SH-SY5Y (cell line): ENCODE measurements around the gene DNAAF1.

ENCODE experiments used
- GATA2 ChIP-seq: IDR thresholded peaks from 2 replicates; pipeline ENCODE4 v1.6.1; 2011; ENCODE audit warnings: mild to moderate bottlenecking, low read depth, low read length
- GATA3 ChIP-seq: IDR thresholded peaks from 2 replicates; pipeline ENCODE4 v1.6.1; 2011; ENCODE audit warnings: low read depth, mild to moderate bottlenecking, low read length, moderate library complexity

Gene DNAAF1

DNA sequence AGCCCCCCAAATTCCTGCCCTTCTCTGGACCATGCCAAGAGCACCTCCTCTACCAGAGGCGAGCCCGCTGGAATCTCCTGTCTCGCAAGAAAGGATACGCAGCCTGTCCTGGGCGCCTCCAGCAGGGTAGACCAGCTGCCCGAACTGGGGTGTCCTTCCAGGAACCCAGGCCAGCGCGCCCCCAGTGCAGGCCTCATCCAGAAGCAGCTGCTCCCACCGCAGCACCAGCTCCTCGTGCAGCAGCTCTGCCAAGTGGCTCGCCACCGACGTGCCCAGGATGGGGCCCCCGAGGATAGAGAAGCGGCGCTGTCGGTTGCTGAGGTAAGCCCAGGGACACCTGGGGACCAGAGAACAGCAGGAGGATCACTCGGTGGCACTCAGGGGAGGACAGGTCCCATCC, 37.0 kb downstream of the DNAAF1 start:
- TF ChIP-seq GATA2 = no peak
- TF ChIP-seq GATA3 = no peak

DNA sequence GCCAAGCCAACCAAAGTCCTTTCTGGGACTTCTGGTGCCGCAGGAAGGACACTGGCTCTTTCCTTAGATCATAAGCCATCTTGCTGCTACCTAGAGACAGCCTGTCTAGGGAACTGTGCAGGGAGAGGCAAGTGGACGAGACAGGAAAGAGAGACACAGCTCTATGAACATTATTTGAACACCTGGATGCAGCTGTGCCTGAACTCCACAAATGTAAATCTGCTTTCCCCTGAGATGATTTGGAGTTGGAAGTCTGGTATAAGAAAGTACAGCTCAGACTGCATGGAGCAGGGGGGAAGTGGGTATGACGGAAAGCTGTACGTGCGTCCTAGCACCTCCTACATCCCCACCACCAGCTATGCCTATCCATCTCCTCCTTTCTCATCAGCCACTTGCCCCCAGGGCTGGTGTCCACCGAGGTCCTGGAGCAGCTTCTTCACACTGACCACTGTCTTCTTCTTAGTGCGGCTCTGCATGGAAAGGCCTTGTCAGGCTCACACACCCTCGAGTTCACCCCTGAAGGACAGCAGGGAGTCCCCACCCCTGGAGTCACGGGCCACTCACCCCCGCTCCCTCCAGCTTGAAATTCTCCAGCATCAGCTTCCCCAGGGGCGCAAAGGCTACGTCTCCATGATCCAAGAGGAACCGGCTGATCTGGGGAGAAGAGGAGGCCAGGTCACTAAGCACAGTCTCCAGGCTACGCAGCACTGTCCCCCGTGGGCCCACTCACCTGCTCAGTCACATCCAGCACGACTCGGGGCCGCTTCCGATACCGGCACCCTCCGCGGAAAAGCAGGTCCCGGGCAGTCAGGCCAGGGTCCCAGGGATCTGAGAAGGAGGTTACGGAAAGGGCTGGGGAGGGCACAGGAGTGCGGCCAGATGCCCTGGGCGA, 37.8 kb downstream of the DNAAF1 start:
- TF ChIP-seq GATA3 = no peak
- TF ChIP-seq GATA2 = no peak

DNA sequence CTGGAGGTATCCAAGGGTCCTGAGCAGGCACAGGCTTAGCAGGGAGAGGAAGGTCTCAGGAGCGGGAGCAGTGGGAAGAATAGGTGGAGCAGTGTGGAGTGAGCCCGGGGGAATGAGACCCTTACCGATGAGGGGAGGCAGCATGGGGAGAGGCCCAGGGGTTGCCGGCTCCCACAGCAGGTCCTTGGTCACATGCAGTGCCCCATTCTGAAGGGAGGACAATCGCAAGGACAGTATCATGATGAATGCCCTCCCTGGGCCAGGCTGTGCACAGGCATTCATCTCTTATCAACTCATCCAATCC, 38.4 kb downstream of the DNAAF1 start:
- TF ChIP-seq GATA3 = no peak

DNA sequence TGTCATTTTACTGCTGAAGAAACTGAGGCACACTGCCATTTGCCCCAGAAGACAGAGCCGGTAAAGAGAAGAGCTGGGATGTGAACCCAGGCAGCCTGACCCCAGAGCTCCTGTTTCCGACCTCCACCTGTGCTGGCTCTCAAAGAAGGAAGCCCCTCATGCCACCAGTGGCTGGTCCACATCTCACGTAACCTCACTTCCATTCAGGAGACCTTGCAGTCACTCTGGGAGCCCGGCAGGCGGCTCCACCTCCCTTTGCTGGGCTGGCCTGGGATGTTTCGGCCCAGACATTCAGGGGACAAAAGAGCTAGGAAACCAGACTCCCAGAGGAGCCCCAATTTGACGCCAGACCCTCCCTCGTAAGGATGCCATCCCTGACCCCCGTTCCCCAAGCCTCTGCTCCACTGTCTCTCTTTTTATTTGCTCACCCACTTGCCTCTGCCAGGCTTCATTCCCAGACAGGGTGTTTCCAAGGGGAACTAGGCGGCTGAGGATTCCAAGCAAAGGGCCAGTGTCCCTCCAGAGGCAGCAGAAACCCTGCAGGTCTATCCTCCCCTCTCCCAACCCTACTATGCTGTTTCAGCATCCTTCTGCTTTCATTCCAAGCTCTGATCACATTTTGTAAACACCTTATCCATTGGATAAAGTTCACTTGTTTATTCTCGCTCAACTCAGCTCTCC, 38.9 kb downstream of the DNAAF1 start:
- TF ChIP-seq GATA3 (no peak), GATA2 (no peak)

DNA sequence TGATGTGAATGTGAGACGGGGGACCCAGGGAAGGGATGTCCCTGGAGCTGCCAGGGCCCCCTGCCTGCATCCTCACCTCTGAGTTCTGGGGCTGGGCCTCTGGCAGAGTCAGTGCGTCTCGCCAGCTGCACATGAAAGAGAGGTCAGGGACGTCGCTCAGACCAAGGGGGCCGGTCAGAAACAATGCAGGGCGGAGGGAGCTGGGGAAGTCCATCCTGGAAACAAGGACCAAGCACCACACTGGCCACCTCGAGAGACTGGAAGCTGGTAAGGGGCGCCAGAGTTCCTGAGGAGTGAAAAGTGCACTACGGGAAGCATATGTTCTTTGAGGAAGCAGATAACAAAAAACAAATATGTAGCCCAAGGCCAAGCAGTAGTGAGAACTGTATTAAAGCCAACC, 39.7 kb downstream of the DNAAF1 start:
- no peak for TF ChIP-seq GATA3
- TF ChIP-seq GATA2 = no peak

DNA sequence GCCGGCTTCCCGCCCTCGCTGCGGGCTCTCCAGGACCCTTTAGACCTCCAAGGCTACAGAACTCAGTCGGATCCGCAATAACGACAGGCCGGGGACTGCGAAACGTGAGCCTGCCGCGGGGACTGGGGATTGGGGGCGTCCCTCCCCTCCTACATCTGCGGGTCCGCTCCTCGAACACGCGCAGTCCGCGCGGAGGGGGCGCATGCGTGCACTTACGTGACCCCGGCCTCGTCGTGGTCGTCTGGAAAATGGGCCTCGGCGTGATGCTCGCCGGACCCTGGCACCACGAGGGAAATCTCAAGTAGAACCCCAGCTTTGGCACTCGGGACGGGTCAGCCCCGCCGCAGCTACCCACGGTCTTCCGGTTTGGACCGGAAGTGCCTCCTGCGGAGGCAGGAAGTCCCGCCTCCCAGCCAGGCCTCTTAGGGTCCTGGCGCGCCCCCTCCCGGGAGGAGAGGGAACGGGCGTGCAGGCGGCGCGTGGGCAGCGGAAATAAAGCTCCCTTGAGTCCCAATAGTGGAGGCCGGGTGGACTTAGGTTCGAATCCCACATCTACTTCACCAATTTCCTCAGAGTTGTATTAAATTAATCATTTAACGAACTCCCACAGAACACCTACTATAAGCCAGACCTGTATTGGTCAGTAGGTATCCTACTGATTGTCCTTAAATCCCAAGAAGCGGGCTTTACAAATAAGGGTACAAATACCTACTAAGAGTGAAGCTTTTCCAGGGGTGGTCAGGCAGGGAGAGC, 41.8 kb downstream of the DNAAF1 start, which contains the start of gene TAF1C:
Gene TAF1C (minus strand): TSS at position 373 of the 753 bp plus-strand sequence. CDS start 2,069 bp downstream, outside the sequence.
- TF ChIP-seq GATA3 (no peak), GATA2 (no peak)

DNA sequence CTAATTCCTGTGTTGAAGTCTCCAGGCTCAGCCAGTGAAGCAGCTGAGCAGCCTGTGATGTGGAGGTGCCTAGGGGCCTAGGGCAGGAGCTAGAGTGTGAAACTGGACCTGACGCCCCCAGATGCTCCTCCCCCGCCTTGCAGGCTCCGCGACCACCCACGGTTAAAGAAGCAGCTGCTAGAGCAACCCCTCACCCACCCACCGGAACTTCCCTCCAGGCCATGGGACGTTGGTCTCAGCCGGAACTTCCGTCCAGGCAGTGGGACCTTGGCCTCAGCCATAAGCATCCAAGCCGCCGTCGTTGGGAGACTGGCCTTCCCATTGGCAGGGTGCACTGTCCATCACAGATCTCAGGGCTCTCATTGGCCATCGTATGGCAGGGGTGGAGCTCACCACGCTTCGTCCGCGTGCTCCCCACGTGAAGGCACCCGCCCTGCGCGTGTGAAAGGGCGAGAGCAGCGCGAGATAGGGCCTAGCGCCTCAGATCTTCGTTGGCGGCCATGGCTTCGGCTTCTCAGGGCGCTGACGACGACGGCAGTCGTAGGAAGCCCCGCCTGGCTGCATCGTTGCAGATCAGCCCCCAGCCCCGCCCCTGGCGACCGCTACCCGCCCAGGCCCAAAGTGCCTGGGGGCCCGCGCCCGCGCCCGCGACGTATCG, 45.8 kb downstream of the DNAAF1 start, which contains the start of gene ADAD2:
Gene ADAD2 (plus strand): TSS at position 427 of the 658 bp plus-strand sequence. CDS start 74 bp downstream, at position 501.
- TF ChIP-seq GATA3 (no peak), GATA2 (no peak)

DNA sequence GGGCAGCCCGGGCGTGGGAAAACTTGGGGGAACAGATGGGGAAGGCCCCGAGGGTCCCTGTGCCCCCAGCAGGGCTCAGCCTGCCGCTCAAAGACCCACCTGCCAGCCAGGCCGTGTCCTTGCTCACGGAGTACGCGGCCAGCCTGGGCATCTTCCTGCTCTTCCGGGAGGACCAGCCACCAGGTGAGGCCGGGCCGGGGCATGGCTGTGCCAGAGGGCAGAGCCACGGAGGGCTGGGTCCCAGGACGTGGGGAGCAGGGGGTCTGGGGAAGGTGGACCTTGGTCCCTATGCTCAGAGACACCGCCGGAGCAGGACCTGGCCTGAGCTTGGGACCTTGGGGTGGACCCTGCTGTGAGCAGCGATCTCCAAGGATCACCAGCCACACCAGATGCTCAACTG, 46.4 kb downstream of the DNAAF1 start:
- TF ChIP-seq GATA2 (no peak), GATA3 (no peak)

DNA sequence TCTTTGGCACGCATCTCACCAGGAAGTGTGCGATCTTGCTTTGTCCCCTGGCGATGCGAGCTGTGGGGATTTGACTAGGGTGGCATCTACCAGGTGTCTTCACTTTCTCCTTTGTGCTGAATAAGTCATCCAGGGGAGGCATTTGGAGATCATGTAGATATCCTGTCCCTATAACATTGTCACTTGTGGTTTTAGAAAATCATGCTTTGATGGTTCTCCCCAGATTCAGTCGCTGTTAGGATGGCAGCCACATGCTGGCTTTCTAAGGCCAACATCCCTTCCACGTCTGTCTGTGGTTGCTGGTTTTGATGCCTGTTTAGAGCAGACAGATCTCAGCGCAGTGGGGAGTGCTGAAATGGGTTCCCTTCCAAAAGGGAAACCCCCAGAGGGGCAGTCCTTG, 48.4 kb downstream of the DNAAF1 start:
- no peak for TF ChIP-seq GATA2
- TF ChIP-seq GATA3 = no peak

DNA sequence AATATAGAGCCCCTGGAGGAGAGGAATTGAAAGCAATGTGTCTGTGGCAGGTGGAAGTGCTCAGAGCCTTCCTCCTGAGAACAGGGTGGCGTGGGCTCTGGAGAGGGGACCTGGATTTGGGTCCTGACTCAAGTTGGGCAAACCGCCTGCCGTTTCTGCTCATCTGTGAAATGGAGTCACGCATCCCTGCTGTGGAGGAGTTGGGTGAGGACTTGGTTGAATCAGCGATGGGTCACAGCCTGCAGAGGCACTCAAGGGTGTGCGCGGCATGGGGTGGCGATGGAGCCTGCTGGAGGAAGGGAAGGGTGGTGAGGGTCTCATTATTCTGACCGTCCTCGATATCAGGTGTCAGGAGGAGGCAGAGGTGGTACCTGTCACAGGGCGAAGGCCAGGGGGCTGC, 48.9 kb downstream of the DNAAF1 start:
- TF ChIP-seq GATA3 (no peak), GATA2 (no peak)

DNA sequence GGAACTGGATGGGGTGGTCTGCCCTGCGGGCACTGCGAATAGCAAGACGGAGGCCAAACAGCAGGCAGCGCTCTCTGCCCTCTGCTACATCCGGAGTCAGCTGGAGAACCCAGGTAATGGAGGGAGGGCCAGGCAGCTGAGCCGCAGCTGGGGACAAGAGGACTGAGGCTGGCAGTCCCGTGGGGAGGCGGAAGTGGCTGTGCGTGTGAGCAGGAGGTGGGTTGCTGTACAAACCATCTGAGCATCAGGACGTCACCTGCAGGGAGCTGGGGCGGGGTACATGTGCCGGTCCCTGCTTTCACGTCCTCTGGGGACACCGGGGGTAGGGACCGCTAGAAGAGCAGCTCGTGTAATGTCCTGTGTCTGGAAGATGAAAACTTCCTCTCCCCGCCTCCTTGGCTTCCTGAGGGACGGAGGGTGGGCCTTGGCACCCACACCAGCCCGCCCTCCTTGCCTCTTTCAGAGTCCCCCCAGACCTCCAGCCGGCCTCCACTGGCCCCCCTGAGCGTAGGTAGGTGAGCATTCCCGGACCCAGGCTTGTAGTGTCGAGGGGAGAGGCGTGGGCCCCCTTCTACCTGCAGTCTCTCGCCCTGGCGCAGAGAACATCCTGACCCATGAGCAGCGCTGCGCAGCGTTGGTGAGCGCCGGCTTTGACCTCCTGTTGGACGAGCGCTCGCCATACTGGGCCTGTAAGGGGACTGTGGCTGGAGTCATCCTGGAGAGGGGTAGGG, 49.5 kb downstream of the DNAAF1 start:
- TF ChIP-seq GATA2 (no peak), GATA3 (no peak)

DNA sequence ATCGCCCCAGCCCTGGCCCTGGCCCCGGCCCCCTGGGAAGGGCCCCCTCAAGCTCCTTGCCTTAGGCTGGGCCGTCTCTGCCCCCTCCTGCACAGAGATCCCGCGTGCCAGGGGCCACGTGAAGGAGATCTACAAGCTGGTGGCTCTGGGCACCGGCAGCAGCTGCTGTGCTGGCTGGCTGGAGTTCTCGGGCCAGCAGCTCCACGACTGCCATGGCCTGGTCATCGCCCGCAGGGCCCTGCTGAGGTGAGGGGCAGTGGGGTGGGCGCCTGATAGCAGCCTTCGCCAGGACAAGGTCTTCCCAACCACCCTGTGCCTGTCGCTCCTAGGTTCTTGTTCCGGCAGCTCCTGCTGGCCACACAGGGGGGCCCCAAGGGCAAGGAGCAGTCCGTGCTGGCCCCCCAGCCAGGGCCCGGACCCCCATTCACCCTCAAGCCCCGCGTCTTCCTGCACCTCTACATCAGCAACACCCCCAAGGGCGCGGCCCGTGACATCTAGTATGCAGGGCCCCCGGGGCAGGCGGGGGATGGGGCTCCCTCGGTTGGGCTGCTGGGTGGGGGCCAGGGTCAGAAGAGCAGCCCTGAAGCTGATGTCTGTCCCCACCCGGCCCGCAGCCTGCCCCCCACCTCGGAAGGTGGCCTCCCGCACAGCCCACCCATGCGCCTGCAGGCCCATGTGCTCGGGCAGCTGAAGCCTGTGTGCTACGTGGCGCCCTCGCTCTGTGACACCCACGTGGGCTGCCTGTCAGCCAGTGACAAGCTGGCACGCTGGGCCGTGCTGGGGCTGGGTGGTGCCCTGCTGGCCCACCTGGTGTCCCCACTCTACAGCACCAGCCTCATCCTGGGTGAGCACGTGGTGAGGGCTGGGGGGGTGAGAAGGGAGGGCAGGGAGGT, 50.3 kb downstream of the DNAAF1 start:
- TF ChIP-seq GATA3 = no peak
- TF ChIP-seq GATA2 = no peak

DNA sequence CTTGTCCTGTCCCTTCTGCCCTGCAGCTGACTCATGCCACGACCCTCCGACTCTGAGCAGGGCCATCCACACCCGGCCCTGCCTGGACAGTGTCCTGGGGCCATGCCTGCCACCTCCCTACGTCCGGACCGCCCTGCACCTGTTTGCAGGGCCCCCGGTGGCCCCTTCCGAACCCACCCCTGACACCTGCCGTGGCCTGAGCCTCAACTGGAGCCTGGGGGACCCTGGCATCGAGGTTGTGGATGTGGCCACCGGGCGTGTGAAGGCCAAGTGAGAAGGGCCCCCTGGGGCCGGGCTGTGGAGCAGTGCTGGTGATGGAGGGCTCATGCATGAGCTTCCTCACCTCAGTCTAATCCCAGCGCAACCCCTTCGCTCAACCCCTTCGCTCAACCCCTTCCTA, 51.0 kb downstream of the DNAAF1 start:
- TF ChIP-seq GATA2 (no peak), GATA3 (no peak)
